Erythroblast (primary cell): Measurements from ENCODE around the gene KCNQ2.

ENCODE experiments used
- GATA1 ChIP-seq: IDR thresholded peaks from 2 replicates; pipeline ENCODE4 v1.6.1; 2011; ENCODE audit warnings: low read depth, mild to moderate bottlenecking, control low read depth, low read length, moderate library complexity
- POLR2A ChIP-seq: IDR thresholded peaks from 2 replicates; pipeline ENCODE4 v1.6.1; 2011; ENCODE audit warnings: mild to moderate bottlenecking, low read length

DNA sequence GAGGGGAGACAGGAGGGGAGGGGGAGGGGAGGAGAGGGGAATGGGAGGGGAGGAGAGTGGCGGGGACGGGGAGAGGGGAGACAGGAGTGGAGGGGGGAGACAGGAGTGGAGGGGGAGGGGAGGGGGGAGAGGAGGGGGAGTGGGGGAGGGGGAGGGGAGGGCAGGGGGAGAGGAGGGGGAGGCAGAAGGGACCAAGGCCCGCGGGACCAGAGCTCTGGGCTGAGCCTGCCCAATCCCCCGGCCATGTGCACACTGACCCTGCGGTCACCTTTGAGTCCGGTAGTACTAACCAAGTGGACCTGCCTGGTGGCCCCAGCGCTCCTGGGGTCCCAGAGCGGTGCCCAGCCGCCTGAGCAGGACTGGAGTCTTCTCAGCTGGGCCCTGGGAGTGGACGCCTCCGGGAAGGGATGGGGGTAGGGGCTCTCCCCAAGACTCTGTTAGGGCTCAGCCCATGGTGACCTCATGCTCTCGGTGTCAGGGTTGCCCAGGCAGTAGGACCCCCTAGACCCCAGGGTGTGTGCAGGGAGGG, 471 bp upstream of the KCNQ2 start:
- TF ChIP-seq POLR2A = no peak
- no peak for TF ChIP-seq GATA1
